ENCODE measurements around the gene GNAQ.
A peak's percentile ranks its signal among the peaks of the same experiment; 100 is the strongest.
"Not testable (repeated sequence)": the region's sequence is repeated elsewhere in the genome, so short reads cannot be mapped to it uniquely, and the experiment has no call there.

Gene GNAQ

DNA sequence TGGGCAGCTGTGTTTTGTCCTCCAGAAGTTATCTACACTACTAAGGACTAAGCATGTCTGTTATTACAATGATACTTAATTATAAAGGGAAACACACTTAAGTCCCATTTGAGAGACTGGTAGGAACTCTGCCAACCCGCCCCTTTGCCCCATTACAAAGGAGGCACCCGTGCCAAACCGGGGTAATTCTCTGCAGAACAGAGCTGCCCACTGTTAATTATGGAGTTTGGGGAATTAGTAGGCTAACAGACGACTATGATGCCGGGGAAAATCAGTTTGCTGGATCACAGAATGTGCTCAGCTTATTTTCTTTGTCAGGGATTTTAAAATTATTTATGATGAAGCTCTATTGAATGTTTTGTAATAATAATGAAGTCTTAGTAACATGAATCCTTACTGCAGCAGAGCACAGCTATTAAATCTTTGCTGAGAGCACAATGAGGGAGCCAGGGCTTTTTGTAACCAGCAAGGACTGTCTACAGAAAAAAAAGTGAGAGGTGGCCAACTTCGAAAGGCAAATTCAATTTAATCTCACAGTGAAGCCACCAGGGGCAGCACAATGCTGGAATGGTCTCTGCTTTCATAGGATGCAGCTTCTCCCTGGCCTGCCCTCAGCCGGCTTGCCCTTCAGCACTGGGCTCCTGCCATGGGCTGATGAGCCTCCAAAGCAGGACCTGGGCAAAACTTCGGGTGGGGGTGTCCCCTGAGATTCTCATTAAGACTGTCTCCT lies 134.5 kb downstream of the GNAQ start:
- no peak for DNase-seq

DNA sequence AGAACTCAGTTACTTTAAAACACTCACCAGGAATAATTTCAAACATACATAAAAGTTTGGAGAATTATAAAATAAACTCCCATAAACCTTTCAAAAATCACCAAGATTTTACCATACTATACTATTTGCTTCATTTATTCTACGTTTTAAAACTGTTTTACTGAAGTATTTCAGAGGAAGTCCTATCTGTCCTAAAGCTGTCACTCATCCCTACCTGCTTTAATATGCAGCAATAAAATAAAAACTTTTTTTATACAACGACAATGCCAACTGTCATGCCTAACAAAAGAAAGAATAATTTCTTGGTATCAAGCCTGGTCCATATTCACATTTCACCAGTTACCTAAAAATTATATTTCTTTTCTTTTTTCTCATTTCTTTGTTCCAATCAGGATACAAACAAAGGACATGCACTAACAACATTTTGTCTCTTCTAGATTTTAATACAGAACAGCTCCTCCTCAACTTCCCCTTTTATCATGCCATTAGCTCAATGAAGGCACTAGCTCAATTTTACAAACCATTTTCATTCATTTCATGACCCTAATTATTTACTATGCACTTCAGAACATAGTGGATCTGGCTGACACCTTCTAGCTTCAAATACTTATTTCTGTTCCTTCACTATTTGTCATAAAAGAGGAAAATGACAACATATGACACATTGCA lies 135.2 kb downstream of the GNAQ start:
- DNase-seq = no peak

DNA sequence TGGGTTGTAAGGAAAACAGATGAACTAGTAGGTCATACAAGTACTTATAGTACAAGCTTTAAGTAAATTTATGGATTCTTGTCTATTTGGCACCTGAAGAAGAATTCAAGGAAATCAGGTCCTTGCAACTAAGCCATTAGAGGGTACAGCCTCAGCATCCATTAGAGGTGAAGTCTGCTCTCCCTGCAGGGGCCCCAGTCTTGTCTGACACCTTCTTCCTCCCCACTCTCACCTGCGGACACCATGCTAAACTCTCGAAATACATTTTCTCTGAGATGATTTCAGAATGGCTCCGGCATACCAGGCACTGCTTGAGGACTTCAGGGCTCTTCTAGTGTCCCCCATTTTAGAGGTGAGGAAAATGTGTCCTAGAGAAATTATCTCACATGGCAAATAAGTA lies 137.9 kb downstream of the GNAQ start:
- DNase-seq = no peak

DNA sequence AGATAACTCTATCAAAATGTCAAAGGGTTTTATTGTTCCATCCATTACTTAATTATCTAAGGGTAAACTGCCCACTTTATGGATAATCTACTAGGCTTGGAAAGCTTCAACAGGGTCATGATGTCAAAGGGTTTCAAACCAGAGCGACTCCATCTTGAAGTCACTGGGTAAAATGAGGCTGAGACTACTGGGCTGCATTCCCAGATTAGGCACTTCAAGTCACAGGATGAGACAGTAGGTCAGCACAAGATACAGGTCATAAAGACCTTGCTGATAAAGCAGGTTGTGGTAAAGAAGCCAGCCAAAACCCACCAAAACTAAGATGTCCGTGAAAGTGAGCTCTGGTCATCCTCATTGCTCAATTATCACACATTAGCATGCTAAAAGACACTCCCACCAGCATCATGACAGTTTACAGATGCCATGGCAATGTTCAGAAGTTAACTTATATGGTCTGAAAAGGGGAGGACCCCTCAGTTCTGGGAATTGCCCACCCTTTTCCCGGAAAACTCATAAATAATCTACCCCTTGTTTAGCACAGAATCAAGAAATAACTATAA lies 138.6 kb downstream of the GNAQ start:
- DNase-seq = no peak

DNA sequence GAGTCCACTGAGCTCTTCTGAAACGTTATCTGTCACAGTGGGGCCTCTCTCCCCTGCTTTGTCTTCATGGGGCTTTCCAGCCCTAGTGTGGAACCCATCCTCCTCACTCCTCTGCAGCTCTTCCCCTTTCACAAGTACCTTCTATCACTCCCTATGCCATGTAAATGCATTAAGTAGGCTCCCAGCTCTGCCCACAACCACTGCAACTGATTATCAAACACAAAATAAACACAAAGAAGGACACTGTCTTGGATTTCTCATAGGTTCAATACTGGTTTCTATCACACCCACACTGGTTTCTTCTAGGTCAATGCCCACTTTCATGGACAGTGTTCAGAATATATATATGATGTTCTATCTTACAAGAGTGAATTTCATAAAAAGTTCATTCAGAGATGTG lies 139.4 kb downstream of the GNAQ start:
- DNase-seq = no peak

DNA sequence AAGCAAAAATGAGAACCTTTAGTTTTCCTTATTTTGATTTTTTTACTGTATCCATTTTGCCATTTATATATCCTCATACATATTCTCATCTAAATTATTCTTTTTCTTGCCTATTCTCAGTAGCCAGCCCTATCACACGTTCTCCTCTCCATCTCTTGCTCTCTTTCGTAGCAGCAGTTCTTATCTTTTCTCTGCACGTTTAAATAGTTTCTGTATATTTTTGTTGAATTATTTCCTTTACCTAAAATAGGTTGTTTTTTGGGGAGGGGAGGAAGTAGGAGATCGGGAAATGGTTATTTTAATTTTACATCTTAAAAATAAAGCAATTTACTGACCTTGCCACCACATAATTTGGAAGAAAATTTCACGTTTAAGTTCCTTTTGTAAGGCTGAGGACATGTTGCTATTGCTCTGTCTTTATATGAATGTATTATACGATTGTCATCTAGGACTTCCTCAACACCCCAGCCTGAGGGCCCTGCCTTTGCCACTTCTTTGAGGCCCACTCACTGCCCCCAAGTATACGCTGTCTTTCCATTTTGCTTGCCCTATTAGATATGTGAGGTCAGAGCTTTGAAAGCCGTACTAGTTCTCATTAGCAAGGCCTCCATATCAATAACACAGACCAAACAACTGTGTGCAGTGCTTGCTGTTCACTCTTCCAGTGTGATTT lies 140.3 kb downstream of the GNAQ start:
- no peak for DNase-seq

DNA sequence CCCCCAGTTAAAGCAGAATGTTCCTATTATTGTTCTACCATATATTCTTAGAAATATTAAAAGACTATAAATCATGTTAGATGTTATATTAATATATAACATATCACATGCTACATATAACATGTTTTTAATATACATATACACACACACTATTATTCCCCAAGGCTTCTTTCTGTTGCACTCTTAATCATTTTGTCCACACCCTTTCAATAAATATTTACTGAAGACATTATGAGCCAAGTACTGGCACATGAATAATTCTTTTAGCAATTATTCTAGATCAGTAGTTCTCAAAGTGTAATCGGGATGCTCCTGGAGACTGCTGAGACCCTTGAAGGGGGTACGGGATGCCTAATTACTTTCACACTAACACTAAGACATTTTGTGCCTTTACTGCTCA lies 143.9 kb downstream of the GNAQ start:
- no peak for DNase-seq

DNA sequence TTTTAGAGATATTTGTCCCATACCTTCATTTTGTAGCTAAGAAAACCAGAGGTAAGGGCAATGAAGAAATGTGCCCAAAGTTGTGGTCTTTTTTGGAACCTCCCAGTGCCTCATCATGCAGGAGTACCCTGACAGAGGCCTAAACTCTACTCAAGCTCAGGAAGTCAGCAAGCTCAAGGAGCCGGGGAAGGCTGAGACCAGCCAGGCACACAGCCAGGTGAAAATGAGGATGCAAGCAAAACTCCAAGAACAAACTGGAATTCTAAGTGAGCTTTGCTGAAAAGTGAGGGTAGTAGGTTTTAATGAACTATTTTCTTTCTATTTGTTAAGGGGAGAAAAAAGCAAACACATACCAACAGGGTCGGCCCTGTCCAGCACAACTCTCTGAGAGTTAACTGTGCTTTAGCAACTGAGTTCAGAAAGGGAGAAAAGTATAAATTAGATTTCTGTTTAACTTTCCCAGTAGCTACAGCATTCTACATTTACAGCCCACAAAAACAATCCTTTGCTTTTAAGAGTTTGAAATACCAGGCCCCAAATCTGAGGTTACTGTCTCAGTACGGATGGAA lies 146.4 kb downstream of the GNAQ start:
- DNase-seq = no peak

DNA sequence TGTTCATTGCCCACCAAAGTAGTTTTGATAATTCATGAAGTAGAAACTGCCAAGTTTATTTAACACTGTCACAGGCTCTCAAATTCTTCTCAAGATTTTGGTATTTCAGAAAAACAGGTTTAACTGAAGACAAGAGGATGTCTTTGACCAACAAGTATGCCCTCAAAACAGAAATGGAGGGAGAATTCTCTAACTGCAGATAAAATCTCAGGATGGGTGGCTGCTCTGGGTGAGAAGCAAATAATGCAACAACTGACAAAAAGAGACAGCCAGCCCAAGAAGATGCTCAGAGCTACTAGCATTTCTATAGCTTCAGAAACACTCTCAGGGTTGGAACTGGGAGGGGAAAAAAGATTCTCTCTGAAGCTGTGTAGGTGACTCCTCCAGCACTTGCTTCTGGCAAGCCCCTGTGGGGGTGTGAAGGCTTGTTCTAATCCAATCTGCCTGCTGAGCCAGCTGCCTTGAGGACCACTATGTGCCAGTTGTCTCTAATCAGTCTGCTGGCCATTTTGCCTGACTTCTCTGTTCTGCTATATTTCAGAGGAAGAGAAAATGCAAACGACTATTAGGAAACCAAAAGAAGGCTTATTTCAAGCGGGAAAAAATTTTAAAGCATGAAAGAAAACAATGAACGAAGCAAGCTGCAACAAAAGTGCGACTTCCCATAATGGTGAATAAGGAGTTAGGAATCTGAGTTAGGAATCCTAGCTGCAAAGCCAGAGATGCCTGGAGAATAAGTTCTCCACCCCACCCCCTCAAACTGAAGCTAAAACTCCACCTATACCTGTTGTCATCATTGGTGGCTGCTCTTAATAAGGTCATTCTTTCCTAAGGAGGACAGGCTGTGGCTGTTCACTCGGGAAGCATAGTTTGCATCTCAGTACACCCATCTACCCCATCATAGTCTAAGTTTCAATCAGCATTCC lies 147.5 kb downstream of the GNAQ start:
- DNase-seq = no peak

DNA sequence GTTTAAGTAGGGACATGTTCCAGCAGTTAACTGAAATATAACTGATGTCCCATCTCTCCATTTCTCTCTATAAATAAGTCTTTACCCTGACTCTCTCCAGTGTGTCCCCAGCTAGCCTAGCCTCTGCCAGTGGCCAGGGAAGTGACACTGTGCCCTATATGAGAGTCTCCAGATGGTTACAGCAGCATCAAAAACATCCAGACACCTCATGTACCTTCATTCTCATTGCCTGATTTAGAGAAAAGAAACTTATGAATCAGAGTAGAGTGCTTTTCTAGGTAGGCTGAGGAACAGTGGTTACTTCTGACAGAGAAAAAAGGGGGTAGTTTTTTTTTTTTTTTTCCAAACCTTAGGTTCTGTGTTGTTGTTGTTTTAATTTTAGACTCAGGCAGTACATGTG lies 148.5 kb downstream of the GNAQ start:
- DNase-seq = no peak

DNA sequence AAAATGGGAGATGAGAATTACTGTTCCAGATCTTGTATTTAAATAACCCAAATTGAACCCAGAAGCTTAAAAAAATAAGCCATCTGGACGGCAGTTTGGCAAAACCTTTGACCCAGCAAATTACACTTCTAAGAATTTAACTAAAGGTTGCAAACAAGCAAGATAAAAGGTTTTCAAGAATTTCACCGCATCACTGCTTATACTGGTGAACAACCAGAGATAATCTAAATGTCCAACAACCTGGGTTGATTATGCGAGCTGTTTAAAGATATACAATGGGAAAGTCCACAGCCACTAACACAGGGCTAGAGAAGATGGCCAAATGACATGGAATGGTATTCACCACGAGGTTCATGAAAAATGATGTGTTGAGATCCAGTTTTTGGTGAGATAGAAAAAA lies 149.3 kb downstream of the GNAQ start:
- no peak for DNase-seq

DNA sequence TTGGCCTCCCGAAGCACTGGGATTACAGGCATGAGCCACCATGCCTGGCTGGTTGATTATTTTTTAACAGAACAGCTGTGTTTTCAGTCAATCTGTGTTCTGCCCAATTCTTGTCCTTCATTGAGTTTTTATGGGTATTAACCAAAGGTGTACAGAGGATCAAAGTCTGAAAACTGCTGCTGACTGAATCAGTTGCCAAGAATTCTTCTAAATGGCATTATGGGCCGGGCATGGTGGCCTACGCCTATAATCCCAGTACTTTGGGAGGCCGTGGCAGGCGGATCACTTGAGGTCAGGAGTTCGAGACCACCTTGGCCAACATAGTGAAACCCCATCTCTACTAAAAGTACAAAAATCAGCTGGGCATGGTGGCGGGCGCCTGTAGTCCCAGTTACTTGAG lies 150.0 kb downstream of the GNAQ start:
- DNase-seq = not testable (repeated sequence)

DNA sequence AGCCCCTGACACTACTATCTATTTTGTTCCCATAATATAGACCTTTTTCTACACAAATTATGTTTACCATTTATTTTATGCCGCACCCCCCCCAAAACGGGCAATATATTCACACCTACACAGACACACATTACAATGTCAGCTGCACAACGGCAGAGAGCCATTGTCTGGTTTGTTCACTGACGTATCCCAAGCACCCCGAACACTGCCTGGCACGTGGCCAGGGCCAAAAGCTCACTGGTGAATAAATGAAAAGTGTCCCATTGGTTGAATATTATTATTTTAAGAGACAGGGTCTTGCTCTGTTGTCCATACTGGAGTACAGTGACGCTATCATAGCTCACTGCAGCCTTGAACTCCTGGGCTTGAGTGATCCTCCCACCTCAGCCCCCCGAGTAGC lies 150.5 kb downstream of the GNAQ start:
- no peak for DNase-seq

DNA sequence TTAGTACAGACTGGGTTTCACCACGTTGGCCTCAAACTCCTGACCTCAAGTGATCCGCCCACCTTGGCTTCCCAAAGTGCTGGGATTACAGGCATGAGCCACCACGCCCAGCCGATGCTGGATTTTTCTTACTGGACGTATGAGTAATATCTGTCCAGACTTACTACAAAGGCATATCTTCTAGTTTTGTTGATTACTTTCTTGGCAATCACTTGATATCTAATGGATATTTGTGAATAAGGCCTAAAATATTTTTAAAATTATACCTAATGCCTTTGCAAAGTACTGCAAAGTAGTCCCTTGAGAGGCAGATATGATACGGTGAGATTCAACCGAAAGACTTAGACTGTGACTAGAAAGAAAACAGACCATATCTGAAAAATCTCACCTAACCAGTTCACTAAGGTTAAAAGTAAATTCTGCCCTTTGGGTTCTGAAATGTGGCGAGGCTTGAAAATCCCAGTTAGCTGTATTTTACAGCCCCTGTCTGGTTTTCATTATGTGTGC lies 152.1 kb downstream of the GNAQ start:
- DNase-seq = no peak

DNA sequence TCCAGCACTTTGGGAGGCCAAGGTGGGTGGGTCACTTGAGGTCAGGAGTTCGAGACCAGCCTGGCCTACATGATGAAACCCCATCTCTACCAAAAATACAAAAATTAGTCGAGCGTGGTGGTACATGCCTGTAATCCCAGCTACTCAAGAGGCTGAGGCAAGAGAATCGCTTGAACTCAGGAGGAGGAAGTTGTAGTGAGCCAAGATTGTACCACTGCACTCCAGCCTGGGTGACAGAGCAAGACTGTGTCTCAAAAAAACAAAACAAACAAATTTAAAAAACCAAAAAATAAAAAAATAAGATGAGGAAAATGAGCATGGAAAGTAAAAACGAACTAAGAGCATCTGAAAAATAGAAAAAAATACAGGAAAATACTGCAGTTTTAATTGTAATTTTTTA lies 152.8 kb downstream of the GNAQ start:
- not testable (repeated sequence) for DNase-seq

DNA sequence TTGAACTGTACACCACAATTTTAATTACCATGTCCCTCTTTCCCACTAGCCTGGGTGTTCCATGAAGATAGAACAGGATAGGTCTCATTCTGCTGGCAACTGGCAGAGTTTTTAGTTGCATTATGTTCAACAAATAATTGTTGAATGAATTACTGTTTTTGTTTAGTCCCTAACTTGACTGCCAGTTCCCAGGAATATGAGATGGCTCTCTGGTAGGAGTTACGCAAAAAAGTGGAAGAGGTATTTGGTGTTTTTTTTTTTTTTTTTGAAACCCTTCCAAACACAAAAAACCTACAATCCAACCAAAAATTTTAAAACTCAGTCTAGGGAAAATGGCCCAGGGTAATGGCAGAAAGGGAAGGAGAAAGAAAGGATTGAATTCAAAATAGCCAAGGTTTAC lies 153.6 kb downstream of the GNAQ start:
- no peak for DNase-seq

DNA sequence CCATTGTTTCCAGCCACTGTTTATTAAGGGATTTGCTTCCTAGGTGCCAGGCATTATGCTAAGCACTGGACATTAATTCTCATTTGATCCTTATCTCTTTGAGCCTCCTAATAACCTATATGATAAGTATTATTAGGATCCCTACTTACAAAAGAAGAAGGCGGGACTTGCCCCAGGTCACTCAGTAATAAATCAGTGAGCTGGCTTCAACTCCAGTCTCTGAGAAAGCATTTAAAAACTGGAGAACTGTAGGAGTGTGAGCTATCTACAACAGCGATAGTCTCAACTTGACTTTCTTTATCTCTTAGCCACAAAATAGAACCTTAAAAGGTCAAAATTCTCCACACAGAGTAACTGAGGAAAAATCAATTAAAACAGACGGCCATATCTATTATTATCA lies 155.0 kb downstream of the GNAQ start:
- no peak for DNase-seq

DNA sequence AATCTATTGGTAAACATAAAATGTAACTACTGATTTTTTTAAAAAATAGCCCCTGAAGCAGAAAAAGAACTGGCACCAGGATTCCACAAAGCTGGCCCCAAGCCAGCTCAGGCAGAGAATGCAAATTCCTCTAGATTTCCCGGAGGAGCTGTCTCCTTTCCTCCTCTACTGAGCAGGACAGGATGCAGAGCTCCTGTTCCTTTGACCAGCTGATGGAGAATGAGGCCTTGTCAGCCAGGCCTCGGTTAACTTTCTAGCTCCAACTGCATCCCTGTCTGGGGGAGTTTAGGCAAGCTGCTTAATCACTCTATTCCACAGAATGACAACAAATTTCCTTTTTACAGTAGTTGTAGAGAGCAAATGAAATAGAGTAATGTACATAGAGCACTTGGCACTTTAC lies 155.5 kb downstream of the GNAQ start:
- peak; percentile 19 to 74 for DNase-seq

DNA sequence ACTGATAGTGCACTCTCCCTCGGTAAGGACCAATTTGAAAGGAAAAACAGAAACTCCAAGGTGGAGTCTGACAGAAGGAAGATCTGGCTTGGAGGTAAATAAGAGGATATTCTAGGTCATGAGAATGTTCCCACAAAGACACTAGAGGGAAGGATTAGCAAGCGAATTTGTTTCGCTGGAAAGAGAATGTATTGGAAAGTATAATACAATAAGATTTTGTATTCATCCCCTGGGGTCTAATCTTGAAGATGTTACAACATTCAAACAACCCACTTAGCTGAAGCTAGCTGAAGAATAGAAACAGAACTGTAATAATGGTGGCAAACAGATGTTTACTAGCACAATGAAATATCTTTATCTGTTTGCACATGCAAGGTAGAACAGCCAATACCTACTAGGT lies 158.7 kb downstream of the GNAQ start:
- DNase-seq = no peak

DNA sequence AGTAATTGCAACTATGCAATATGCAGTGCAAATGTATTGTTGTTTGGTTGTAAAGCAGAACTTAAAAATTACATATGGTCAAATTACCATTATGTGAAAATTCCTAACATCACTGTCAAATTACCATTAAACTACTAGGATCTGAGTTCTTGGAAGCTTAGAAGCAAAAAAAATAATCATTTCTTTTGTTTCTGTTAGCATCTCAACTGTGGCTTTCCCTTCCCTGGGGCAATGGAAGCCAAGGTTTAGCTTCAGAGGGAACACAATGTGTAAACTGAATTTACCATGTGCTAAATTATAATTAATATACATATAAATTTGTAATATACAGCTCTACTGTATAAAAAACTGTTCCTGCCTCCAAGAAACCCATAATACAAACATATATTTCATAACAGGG lies 159.4 kb downstream of the GNAQ start:
- DNase-seq = no peak

DNA sequence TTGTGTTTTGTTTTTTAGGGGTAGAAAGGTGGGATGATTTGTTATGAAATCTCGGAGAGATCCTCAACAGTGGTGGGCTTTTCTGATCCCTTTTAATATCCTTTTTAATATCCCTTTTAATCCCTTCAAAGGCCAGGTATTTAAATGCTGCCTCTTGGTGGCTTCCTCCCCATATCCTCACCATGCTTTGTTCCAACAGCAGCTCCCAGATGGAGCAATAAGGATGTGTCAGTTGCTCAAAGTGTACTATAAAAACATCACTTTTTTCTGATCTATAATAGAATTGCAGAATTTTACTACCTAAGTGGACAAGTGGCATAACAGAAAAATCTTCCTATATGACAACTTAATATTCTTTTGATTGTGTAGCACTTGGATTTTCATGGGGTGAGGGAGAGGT lies 160.1 kb downstream of the GNAQ start:
- no peak for DNase-seq

DNA sequence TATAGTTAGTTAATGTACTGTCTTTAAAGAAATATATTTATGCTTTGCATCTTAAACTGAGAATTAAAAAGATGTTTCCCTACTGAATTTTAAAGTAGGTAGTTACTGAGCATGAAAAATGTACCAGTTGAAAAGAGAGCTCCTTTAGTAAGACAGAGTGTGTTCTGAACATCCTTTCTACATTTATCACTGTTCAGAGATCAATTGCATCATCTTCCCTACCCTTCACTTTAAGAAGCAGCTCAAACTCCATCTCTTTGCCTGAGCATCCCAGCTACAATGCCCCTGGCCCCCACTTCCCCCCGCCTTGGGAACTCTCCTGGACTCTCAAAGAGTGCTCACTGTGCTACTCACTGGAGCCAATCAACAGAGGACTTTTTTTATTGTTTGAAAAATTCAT lies 164.7 kb downstream of the GNAQ start:
- no peak for DNase-seq

All from NCI-H526 (cell line).